ENCODE results near the gene NFAM1. TPM values are rescaled to one million over a fixed set of nuclear protein-coding genes. Genes with fewer than 3 reads are reported as not detected.

Gene NFAM1
- total RNA-seq, 1 donor from 2014 or later, result not detected

DNA sequence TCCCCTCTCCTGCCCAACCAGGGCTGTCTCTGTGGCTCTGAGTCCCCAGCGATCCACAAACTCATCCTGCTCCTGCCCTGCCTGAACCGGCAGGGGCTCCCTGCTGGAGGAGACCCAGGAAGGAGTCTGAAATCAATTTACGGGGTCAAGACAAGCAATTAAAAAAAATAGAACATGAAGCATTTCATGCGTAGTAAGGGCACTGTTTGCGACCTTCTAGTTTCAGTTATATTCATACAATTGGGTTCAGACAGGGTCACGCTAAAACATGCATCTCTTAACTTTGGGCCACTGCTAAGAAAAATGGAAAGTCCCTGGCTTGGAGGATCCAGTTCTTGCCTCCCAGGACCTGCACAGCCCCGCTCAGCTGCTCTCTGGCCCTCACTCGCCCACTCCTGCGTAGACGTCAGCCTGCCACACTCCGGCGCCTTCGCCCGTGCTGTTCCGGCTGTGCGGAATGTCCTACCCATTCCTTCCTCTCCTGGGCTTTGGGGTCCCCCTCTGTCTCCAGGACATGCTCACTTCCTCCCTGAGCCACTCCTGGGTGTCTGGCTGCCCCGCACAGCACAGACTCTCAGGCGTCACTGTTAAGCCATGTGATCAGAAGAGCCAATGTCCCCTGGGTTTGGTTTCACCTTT is 12.8 kb downstream of the NFAM1 start:
- TF ChIP-seq, protein P1, sequence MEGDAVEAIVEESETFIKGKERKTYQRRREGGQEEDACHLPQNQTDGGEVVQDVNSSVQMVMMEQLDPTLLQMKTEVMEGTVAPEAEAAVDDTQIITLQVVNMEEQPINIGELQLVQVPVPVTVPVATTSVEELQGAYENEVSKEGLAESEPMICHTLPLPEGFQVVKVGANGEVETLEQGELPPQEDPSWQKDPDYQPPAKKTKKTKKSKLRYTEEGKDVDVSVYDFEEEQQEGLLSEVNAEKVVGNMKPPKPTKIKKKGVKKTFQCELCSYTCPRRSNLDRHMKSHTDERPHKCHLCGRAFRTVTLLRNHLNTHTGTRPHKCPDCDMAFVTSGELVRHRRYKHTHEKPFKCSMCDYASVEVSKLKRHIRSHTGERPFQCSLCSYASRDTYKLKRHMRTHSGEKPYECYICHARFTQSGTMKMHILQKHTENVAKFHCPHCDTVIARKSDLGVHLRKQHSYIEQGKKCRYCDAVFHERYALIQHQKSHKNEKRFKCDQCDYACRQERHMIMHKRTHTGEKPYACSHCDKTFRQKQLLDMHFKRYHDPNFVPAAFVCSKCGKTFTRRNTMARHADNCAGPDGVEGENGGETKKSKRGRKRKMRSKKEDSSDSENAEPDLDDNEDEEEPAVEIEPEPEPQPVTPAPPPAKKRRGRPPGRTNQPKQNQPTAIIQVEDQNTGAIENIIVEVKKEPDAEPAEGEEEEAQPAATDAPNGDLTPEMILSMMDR (IDR thresholded peaks at IDR 0.05), result no peak
- no peak overlapping the region for H3K4me3 Mint-ChIP-seq (ENCODE audit: unreplicated experiment)
- H3K36me3 Mint-ChIP-seq (ENCODE audit: low read depth), result no peaks in the 10 kb centered on the region
- H3K9me3 Mint-ChIP-seq (ENCODE audit: low read depth), result no peaks in the 10 kb centered on the region
- DNase-seq (ENCODE audit: low spot score), result no peak
- peaks cover 15% of the 10 kb centered on the region for H3K27me3 Mint-ChIP-seq (ENCODE audit: low read depth)
- H3K27ac Mint-ChIP-seq (ENCODE audit: unreplicated experiment), result no peak overlapping the region
- no peaks in the 10 kb centered on the region for H3K4me1 Mint-ChIP-seq (ENCODE audit: low read depth)

DNA sequence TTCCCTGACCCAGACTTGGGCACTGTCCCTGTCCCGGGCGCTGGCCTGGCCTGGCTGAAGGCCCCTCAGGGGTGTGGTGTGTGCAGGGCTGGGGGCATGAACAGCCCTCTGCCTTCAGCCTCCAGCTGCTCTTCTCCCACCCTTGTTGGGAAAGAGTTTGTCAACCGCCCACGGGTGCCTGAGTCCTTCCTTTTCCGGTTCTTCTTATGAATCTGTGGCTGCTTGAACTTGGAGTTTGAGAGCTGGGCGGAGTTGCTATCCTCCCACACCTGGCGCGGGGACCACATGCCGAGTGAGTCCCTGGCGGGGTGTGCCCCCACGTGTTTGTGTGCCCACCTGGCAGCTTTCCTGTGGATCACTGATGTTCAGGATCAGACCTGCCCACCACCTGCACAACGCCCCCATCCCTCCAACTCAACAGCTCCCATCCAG is 13.4 kb downstream of the NFAM1 start:
- no peaks in the 10 kb centered on the region for H3K4me1 Mint-ChIP-seq (ENCODE audit: low read depth)
- TF ChIP-seq, protein P1 (IDR thresholded peaks at IDR 0.05), result no peak
- peaks cover 15% of the 10 kb centered on the region for H3K27me3 Mint-ChIP-seq (ENCODE audit: low read depth)
- H3K36me3 Mint-ChIP-seq (ENCODE audit: low read depth), result no peaks in the 10 kb centered on the region
- no peak overlapping the region for H3K4me3 Mint-ChIP-seq (ENCODE audit: unreplicated experiment)
- no peaks in the 10 kb centered on the region for H3K9me3 Mint-ChIP-seq (ENCODE audit: low read depth)
- no peak overlapping the region for H3K27ac Mint-ChIP-seq (ENCODE audit: unreplicated experiment)
- no peak for DNase-seq (ENCODE audit: low spot score)

DNA sequence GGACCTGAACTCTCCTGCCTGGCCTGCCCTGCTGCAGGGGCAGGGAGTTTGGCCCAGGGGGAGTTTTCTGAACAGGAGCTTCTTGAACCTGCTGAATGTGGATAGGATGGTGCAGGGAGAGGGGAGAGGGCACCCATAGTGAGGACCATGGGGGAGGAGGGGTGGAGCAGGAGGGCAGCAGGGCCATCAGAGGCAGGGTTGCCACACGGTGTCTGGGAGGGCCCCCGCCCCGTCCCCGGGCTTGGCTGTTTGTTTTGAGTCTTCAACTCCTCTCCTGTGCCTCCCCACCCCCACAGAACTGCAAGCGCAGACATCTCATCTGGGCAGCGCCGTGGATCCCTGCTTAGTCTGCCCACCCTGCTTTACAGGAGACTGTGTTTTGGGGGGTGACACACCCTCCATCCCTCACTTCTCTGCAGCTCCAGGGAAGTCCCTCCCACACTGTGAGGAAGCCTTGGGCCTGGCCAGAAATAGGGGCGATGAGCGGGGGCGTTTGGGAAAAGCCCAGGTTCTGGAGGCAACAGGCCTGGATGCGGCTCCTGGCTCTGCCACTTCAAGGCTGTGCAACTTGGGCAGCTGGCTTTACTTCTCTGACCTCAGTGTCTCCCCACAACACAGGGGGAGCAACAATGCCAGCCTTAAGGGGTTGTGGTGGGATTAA is 14.4 kb downstream of the NFAM1 start:
- DNase-seq (ENCODE audit: low spot score), result no peak
- no peaks in the 10 kb centered on the region for H3K36me3 Mint-ChIP-seq (ENCODE audit: low read depth)
- H3K4me1 Mint-ChIP-seq (ENCODE audit: low read depth), result no peaks in the 10 kb centered on the region
- TF ChIP-seq, protein P1 (IDR thresholded peaks at IDR 0.05), result no peak
- H3K27ac Mint-ChIP-seq (ENCODE audit: unreplicated experiment), result no peak overlapping the region
- H3K9me3 Mint-ChIP-seq (ENCODE audit: low read depth), result no peaks in the 10 kb centered on the region
- no peak overlapping the region for H3K4me3 Mint-ChIP-seq (ENCODE audit: unreplicated experiment)
- peaks cover 15% of the 10 kb centered on the region for H3K27me3 Mint-ChIP-seq (ENCODE audit: low read depth)

DNA sequence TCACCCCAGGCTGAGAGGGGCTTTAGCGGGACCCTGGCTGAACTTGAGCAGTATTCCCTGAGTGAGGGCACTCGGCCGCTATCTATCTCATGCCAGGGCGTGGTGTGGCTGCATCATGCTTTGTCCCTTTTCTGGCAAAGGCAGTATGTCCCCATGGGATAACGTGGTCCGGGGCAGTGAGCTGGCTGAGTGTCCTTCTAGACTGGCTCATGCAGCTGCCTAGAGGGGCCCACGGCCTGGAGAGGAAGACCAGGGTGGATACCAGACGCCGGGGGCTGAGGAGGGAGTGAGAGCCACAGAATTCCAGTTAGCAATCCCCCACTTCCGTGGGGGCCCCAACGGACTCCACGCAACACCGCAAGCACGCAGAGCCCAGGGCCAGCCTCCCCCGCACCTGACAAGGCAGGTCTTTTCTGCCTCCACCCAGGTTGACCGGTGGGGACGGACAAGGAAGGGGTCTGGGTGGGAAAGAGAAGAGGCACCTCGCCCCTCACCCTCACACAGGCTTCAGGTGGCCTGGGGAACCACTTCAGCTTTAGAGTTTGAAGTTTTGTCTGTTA is 15.5 kb downstream of the NFAM1 start:
- no peak for DNase-seq (ENCODE audit: low spot score)
- Mint-ChIP-seq H3K27ac (ENCODE audit: unreplicated experiment) (no peak overlapping the region), H3K36me3 (ENCODE audit: low read depth) (no peaks in the 10 kb centered on the region), H3K27me3 (ENCODE audit: low read depth) (peaks cover 15% of the 10 kb centered on the region), H3K9me3 (ENCODE audit: low read depth) (no peaks in the 10 kb centered on the region), H3K4me1 (ENCODE audit: low read depth) (no peaks in the 10 kb centered on the region), H3K4me3 (ENCODE audit: unreplicated experiment) (no peak overlapping the region)
- TF ChIP-seq, protein P1 (IDR thresholded peaks at IDR 0.05), result no peak

DNA sequence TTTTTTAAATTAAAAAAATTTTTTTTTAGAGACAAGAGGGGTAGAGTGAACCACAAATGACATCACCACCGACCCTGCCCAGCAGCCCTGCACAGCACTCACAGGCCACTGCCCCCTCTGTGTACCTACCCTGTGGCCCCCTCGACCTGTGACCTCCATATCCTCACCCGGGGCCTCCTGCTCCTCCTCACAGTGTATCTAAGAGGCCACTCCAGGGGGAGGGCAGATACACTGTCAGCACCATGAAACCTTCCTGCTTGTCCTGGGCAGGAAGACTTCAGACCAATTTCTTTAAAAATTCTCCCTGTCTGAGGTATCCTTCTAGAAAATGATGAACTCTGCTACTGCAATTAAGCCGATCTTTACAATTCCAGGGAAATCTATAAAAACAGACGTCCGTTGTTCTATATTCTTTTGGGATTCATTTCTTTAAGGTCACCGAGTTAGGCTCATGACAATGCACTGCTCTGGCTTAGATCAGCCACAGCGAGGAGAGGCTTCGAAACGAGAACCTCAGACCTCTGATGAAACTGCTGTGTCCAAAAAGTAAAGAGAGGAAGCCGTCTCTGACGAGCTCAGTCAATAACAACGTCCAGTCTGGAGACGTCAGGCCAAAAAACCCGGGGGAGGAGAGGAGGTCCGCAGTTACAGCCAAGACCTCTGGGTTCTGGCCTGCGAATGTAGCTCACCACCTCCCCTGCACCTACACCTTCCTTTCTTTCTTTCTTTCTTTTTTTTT is 17.5 kb downstream of the NFAM1 start:
- no peak for DNase-seq (ENCODE audit: low spot score)
- Mint-ChIP-seq H3K9me3 (ENCODE audit: low read depth) (no peaks in the 10 kb centered on the region), H3K4me3 (ENCODE audit: unreplicated experiment) (no peak overlapping the region), H3K4me1 (ENCODE audit: low read depth) (no peaks in the 10 kb centered on the region), H3K27me3 (ENCODE audit: low read depth) (peaks cover 11% of the 10 kb centered on the region), H3K36me3 (ENCODE audit: low read depth) (no peaks in the 10 kb centered on the region), H3K27ac (ENCODE audit: unreplicated experiment) (no peak overlapping the region)
- TF ChIP-seq, protein P1 (IDR thresholded peaks at IDR 0.05), result no peak
